Posterior cingulate gyrus (tissue), 11 donors: ENCODE results near the gene ODAM.
"Not testable (repeated sequence)": the region's sequence is repeated elsewhere in the genome, so short reads cannot be mapped to it uniquely, and the experiment has no call there.

Source experiments
- DNase-seq, 10 donors: peaks; one replicate each; pipeline versions ENCODE4 v3.0.0 to v3.0.0-alpha.2; 2020 to 2021; ENCODE audit warnings: mixed read lengths in 3 of 10
- intact Hi-C: fragments of 100-400 bp; cut with DNase I; formaldehyde crosslinking; loops from one replicate; pipeline ENCODE4 v1.15.1; 2023

Gene ODAM

GRCh38 chr4:70221389-70221788 lies 25.9 kb downstream of the ODAM start:
- intact Hi-C loops, DNase-seq: not testable (repeated sequence)

GRCh38 chr4:70221818-70222217 lies 26.3 kb downstream of the ODAM start:
- DNase-seq, intact Hi-C loops: not testable (repeated sequence)

GRCh38 chr4:70225824-70226223 lies 30.3 kb downstream of the ODAM start, which contains the start of gene FDCSP:
Gene FDCSP (plus strand): TSS chr4:70226124. CDS start chr4:70231195, 5,071 bp downstream.
- DNase-seq, result no peak
- intact Hi-C loops, result no loop called here

- no peak for DNase-seq
- intact Hi-C loops, result no loop called here
Measured at GRCh38 chr4:70236125-70236524, 40.6 kb downstream of the ODAM start.

- no peak for DNase-seq
- intact Hi-C loops, result no loop called here
Measured at GRCh38 chr4:70239131-70239883, 43.8 kb downstream of the ODAM start.

GRCh38 chr4:70239884-70240591 lies 44.5 kb downstream of the ODAM start:
- intact Hi-C loops, result no loop called here
- DNase-seq, result no peak

- intact Hi-C loops, DNase-seq: not testable (repeated sequence)
Measured at GRCh38 chr4:70242297-70242696, 46.8 kb downstream of the ODAM start, which contains the start of gene CSN3. Gene CSN3 (plus strand): TSS chr4:70242597. CDS start chr4:70244820, 2,223 bp downstream.

GRCh38 chr4:70243091-70243490 lies 47.6 kb downstream of the ODAM start:
- DNase-seq, result no peak
- intact Hi-C loops, result no loop called here

GRCh38 chr4:70251250-70251944 lies 55.9 kb downstream of the ODAM start:
- intact Hi-C loops, result no loop called here

GRCh38 chr4:70251945-70252277 lies 56.4 kb downstream of the ODAM start:
- intact Hi-C loops, result no loop called here

More at GRCh38 chr4:70251250-70251944, 55.9 kb downstream of the ODAM start:
- DNase-seq, result no peak

More at GRCh38 chr4:70251945-70252277, 56.4 kb downstream of the ODAM start:
- no peak for DNase-seq
